ENCODE measurements around the gene PGAM1. TPM values are rescaled to one million over a fixed set of nuclear protein-coding genes. Genes with fewer than 3 reads are reported as not detected.

PGAM1 gene
- total and polyA plus RNA-seq, 9 of the 15 experiments (the other 6 are each of a cell fraction or from before 2014, with no cell fraction given): 40.3 to 559 (median 269) TPM

DNA sequence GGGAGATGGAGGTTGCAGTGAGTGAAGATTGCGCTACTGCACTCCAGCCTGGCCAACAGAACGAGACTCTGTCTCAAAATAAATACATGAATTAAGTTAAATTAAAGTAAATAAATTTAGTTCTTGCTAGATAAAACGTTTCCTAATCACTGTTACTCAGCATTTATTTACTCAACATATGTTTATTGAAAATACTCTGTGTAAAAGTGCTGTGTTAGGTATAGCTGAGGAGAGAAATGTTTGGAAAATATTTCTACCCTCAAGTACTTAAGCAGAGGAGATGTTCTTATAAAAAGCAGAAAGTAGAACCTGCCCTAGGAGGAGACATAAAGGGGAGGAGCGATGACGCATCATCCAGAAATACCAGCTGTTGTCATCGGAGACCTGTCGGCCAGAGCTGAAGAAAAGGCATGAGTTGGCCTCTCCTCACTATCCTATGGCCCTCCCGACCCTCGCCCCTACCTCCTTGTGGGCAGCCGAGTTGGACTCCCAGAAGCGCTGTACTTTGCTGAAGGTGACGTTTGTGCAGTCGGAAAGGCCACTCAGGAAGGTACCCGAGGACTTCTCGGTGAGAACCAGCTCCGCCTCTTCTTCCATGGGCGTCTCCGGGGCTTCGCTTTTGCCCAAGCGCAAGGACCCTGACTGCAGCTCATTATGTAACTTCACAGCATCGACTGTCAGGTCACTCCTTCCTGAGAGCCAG, 26.0 kb upstream of the PGAM1 start:
- in situ Hi-C loops (cut with MboI) (no loop called here), intact Hi-C loops (cut with micrococcal nuclease) (no loop called here)
- Histone ChIP-seq H3K9me1 (ENCODE audit: control insufficient read depth, insufficient read depth, low read length) (no peaks in the 10 kb centered on the region), H3K9me3 (replicated peaks; ENCODE audit: control insufficient read depth, insufficient read depth, low read depth, low read length) (no peaks in the 10 kb centered on the region), H2AFZ (ENCODE audit: low read depth, low read length) (peak overlapping the region; percentile 71), H3K4me1 (replicated peaks in 1 of 2; ENCODE audit: control insufficient read depth in 2 of 2, insufficient read depth in 2 of 2, low read length in 2 of 2) (no peaks in the 10 kb centered on the region; a peak in 1 of 5 replicates), H3K27me3 (ENCODE audit: control insufficient read depth in 2 of 2, insufficient read depth in 2 of 2, low read length in 2 of 2) (no peaks in the 10 kb centered on the region), H3K4me2 (ENCODE audit: insufficient read depth, low read length) (peak overlapping the region; percentile 85), H3K27ac (ENCODE audit: extremely low read depth, low read depth, low read length) (peak overlapping the region; percentile 82), H3K9ac (ENCODE audit: insufficient read depth in 1 of 2, low read depth in 2 of 2, low read length in 2 of 2) (peak overlapping the region; percentile 83 to 93), H3K36me3 (ENCODE audit: control insufficient read depth, insufficient read depth, low read length) (peaks cover 25% of the 10 kb centered on the region; the same call in 2 of the 3 replicates), H4K20me1 (replicated peaks; ENCODE audit: control insufficient read depth, insufficient read depth, low read length) (no peaks in the 10 kb centered on the region), H3K79me2 (ENCODE audit: control insufficient read depth, insufficient read depth, low read length) (peaks cover 23% of the 10 kb centered on the region), H3K4me3 (peak overlapping the region; percentile 83)
- DNase-seq (ENCODE audit: extremely low read depth in 1 of 4, low spot score in 3 of 4) (peak; percentile 43 to 76 (median 53)), ATAC-seq (peak; percentile 85), FAIRE-seq (peak; percentile 93)
- ChIA-PET POLR2A (interaction anchor here (0.6 to 2.0 kb wide), 6 partner anchors 12 to 132 kb away, joined by 3 to 8 read pairs (median 6); no protein-coding TSS in a partner anchor), CTCF (ENCODE audit: low intra/inter-chr PET ratio) (interaction anchor here (0.5 kb wide), 1 partner anchor 148 kb away, joined by 4 read pairs; no protein-coding TSS in a partner anchor)
- 7% methylated on average over 16 of the region's 21 CpGs for WGBS (ENCODE audit: insufficient coverage, low coverage, missing lambda C conversion rate)
- BruUV-seq (replicated peaks): no TSS peak
- TF ChIP-seq ZNF76 (CRISPR knock-in tag; IDR thresholded peaks at IDR 0.05; ENCODE audit: borderline replicate concordance): no peak
- TF ChIP-seq, protein P1, sequence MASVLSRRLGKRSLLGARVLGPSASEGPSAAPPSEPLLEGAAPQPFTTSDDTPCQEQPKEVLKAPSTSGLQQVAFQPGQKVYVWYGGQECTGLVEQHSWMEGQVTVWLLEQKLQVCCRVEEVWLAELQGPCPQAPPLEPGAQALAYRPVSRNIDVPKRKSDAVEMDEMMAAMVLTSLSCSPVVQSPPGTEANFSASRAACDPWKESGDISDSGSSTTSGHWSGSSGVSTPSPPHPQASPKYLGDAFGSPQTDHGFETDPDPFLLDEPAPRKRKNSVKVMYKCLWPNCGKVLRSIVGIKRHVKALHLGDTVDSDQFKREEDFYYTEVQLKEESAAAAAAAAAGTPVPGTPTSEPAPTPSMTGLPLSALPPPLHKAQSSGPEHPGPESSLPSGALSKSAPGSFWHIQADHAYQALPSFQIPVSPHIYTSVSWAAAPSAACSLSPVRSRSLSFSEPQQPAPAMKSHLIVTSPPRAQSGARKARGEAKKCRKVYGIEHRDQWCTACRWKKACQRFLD (CRISPR knock-in tag; IDR thresholded peaks at IDR 0.05): no peak
- peak; percentile 35; the same call in 1 of the 2 replicates for TF ChIP-seq MAFG (tag; conservative IDR thresholded peaks at IDR 0.05)
- no peak for TF ChIP-seq CEBPB (tag; IDR thresholded peaks at IDR 0.05)
- TF ChIP-seq, protein P2, sequence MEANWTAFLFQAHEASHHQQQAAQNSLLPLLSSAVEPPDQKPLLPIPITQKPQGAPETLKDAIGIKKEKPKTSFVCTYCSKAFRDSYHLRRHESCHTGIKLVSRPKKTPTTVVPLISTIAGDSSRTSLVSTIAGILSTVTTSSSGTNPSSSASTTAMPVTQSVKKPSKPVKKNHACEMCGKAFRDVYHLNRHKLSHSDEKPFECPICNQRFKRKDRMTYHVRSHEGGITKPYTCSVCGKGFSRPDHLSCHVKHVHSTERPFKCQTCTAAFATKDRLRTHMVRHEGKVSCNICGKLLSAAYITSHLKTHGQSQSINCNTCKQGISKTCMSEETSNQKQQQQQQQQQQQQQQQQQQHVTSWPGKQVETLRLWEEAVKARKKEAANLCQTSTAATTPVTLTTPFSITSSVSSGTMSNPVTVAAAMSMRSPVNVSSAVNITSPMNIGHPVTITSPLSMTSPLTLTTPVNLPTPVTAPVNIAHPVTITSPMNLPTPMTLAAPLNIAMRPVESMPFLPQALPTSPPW (CRISPR knock-in tag; IDR thresholded peaks at IDR 0.05): no peak
- TF ChIP-seq, protein P3, sequence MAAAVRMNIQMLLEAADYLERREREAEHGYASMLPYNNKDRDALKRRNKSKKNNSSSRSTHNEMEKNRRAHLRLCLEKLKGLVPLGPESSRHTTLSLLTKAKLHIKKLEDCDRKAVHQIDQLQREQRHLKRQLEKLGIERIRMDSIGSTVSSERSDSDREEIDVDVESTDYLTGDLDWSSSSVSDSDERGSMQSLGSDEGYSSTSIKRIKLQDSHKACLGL (CRISPR knock-in tag; IDR thresholded peaks at IDR 0.05; ENCODE audit: borderline replicate concordance, poor library complexity, severe bottlenecking): no peak
- no peak for TF ChIP-seq MYC (IDR thresholded peaks at IDR 0.05; ENCODE audit: low read depth, low read length)
- TF ChIP-seq MYC (CRISPR knock-in tag; IDR thresholded peaks at IDR 0.05; ENCODE audit: borderline replicate concordance, low read depth): no peak
- peak; percentile 95 for TF ChIP-seq ATF3 (IDR thresholded peaks at IDR 0.05)
- TF ChIP-seq ATF3 (CRISPR knock-in tag; conservative IDR thresholded peaks at IDR 0.05): 0 out of 2 replicates have a peak, but pooled peaks have one; percentile 34
- peak; percentile 31 for TF ChIP-seq KDM5B (IDR thresholded peaks at IDR 0.05; ENCODE audit: insufficient replicate concordance, low read depth, low read length)
- peak; percentile 74 to 89; a peak in 2 of 4 replicates for TF ChIP-seq SIN3A (IDR thresholded peaks at IDR 0.05; ENCODE audit: borderline replicate concordance in 2 of 2, control insufficient read depth in 1 of 2, low read depth in 2 of 2, low read length in 2 of 2)
- TF ChIP-seq, protein P4, sequence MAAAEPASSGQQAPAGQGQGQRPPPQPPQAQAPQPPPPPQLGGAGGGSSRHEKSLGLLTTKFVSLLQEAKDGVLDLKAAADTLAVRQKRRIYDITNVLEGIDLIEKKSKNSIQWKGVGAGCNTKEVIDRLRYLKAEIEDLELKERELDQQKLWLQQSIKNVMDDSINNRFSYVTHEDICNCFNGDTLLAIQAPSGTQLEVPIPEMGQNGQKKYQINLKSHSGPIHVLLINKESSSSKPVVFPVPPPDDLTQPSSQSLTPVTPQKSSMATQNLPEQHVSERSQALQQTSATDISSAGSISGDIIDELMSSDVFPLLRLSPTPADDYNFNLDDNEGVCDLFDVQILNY (CRISPR knock-in tag; IDR thresholded peaks at IDR 0.05): no peak

Measured in K562 (cell line).